Adipose tissue (tissue), 3 donors: ENCODE results near the gene ZNF415. TPM values are rescaled to one million over a fixed set of nuclear protein-coding genes. Genes with fewer than 3 reads are reported as not detected.
"Not testable (repeated sequence)": the region's sequence is repeated elsewhere in the genome, so short reads cannot be mapped to it uniquely, and the experiment has no call there.

ENCODE experiments used
- H3K27ac ChIP-seq: one replicate; pipeline ENCODE4 v1.5.1; 2013; ENCODE audit warnings: low read depth, low read length
- WGBS, 3 donors: extraction: QIAGEN DNeasy Blood & Tissue Kit; methylation state at CpG; one replicate each; pipeline ENCODE4 v1.1.7; 2013; 5-methylcytosine and 5-hydroxymethylcytosine counted together
- polyA plus RNA-seq, 3 donors: library from polyadenylated mRNA; stranded (reverse); fragments of 200-250 nt; gene quantifications; one replicate each; pipeline ENCODE4 v1.2.3, GENCODE V29; 2013
- donor health status: healthy with polysubstance abuse.
- donor health status: Bipolar disorder and iron deficiency.
- donor health status: healthy.

The ZNF415 gene
- polyA plus RNA-seq, 3 donors: 4.0 to 5.3 (median 5.1) TPM

- H3K27ac ChIP-seq: no peak overlapping the region
- WGBS, 3 donors: 93 to 97% (median 97%) methylated on average over 5 of the region's 5 CpGs
Observed at GRCh38 chr19:53109527-53109926, 23.2 kb downstream of the ZNF415 start.

GRCh38 chr19:53103234-53104203 lies 29.2 kb downstream of the ZNF415 start, which contains the start of gene ZNF160:
TSS of gene ZNF160 (minus strand) at chr19:53103422. CDS start at chr19:53086276, 17,146 bp downstream.
- 1 to 3% (median 1%) methylated on average over 57 to 67 of the region's 67 CpGs for WGBS, 3 donors
- H3K27ac ChIP-seq: no peak within 1 kb of the TSS

DNA sequence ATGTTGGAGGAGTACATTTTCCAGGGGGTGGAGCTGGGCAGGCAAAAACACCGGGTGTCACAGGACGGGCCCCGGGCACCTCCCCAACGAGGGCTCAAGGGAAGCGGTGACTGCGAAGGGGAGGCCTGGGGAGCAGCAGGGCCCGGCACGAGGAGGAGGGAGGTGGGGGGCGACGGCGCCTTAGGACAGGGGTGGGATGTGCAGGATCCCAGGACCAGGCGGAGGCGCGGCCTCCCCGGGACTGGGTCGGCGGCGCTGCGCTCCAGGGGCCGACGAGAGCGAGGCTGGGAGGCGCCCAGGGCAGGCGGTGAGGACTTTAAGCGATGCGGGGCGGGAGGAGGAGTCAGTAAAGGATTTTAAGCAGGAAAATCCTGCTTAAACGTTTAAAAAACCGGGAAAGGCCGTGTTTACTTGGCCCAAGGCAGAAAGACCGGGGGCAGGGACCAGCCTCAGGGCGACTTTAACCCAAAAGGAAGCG lies 29.9 kb downstream of the ZNF415 start:
- H3K27ac ChIP-seq: no peak overlapping the region
- 0 to 1% (median 0%) methylated on average over 33 of the region's 33 CpGs for WGBS, 3 donors

GRCh38 chr19:53102206-53102755 lies 30.4 kb downstream of the ZNF415 start:
- WGBS, 3 donors: 27 to 49% (median 45%) methylated on average over 10 of the region's 10 CpGs
- H3K27ac ChIP-seq: no peak overlapping the region

GRCh38 chr19:53101518-53101917 lies 31.2 kb downstream of the ZNF415 start:
- H3K27ac ChIP-seq: no peak overlapping the region
- WGBS, 3 donors: 13 to 28% (median 20%) methylated on average over 1 of the region's 1 CpG

GRCh38 chr19:53098570-53098969 lies 34.1 kb downstream of the ZNF415 start:
- WGBS, 3 donors: 92 to 96% (median 93%) methylated on average over 13 to 14 of the region's 14 CpGs

DNA sequence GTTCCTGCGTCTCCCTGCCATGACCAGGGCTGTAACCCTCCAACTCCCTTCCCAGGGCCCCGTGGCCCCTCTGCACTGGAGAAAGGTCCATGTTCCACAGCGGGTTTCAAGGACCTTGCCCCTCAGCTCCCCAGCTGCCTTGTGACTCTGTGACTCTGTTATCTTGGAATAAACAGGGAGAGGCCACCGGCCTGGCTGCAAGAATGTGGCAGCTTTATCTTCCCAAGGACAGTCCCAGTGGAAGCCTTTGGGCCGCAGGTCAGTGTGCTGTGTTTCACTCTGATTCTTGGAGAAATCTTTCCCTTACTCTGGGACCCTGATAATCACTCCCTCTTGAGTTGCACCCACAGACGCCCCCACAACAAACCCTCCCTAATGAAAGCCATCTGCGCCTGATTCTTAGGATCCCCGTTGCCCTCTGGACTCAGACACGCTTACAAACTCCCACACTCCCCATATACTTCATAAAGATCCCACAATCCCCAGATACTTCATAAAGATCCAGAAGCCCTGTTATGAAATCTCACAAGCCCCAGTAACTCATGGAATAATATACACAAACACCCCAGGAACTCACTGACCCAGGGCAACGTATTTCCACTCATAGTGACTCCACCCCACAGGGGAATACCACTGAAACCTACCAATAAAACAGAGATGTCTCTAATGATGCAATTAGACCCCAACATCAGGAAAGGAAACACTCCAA lies 35.6 kb downstream of the ZNF415 start:
- H3K27ac ChIP-seq: not testable (repeated sequence)
- WGBS, 3 donors: 27 to 79% (median 75%) methylated on average over 3 to 4 of the region's 10 CpGs

More at GRCh38 chr19:53098570-53098969, 34.1 kb downstream of the ZNF415 start:
- H3K27ac ChIP-seq: not testable (repeated sequence)

- 29 to 68% (median 57%) methylated on average over 3 to 4 of the region's 6 CpGs for WGBS, 3 donors
- not testable (repeated sequence) for H3K27ac ChIP-seq
Observed at GRCh38 chr19:53096579-53096978, 36.1 kb downstream of the ZNF415 start.

DNA sequence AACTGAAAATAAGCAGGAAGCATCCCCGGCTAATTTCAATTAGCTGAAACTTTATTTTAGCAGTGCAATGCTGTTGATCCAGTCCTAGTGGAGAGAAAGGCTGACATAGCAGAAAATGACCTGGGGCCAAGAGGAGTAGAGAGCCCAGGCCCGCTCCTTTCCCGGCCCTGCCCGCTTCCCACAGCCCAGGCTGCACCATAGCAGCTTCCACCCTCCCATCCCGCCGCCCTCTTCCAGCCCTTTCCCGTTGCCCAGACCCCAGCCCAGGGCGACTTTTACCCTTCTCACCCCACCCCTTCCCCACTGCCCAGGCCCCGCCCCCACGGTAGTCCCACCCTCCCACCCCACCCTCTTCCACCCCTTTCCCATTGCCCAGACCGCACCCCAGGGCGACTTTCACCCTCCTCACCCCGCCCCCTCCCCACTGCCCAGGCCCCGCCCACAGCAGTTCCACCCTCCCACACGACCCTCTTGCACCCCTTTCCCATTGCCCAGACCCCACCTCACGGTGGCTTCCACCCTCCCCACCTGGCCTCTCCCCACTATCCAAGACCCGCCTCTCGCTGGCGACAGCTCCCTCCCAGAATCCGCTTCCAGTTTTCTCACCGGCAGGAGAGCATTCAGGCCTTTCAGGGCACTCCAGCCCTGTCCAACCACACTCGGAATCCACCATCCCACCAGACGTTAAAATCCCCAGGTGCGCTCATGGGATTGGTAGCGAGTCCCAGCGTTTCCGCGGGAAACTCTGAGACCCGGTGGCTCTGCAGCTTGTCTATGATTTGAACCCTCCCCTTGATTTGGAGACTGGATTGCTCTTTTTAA lies 37.7 kb downstream of the ZNF415 start:
- H3K27ac ChIP-seq: no peak overlapping the region
- 69 to 76% (median 73%) methylated on average over 28 to 29 of the region's 29 CpGs for WGBS, 3 donors

DNA sequence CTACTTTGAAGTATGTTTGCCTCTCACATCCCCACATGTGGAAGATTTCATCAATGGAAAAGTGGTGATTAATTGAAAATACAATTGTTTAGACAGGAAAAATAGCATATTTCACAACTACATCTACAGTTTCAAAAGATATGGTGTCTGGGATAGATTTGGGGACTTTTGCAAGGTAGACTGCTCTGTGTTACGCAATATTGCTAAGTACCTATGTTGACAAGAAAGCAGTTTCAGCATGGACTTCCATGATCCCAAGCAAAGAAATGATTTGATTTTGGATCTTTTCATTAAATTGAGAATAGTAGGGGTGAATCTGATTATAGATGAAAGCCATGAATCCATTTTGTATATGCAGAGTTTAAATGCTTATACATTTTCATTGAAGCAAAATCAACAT lies 40.0 kb downstream of the ZNF415 start:
- WGBS, 3 donors: 0 to 98% (median 56%) methylated on average over 1 of the region's 1 CpG
- H3K27ac ChIP-seq: no peak overlapping the region

DNA sequence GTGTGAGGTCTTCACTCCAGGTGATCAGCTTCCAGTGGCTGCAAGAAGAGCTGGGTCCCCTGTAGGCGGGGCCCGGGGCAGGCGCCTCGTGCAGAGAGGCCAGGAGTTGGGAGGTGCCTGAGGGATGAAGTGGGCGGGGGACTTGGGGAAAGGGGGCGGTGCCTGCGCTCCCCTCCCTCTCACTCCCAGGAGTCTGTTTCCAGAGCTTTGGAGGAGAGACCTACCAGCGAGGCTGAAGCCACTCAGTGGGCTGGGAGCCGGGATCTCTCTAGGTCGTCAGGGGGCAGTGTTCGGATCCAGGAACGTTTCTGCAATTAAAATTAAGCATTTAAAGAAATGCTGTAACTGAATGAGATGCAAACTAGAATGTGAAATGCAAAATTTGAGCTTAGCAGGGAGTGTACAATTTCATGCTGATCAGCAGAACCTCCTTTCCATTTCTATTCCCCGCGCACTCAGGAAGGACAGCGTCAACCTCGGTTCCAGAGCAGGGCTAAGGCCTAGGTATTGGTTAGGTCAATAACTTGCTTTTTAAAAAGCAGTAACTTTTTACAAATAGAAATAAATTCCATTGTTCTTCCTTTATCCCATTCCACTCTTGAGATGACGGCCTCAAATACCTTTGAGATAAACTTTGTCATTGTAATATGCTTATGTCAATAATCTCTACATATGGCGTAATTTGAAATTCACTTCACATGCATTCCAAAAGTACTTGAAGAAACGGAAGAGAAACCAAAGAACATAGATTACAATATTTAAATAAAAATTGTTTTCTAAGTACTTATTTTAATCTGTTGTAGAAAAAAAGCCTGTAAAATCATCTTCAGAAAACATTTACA lies 41.1 kb downstream of the ZNF415 start:
- 89 to 92% (median 90%) methylated on average over 19 of the region's 19 CpGs for WGBS, 3 donors
- no peak overlapping the region for H3K27ac ChIP-seq

DNA sequence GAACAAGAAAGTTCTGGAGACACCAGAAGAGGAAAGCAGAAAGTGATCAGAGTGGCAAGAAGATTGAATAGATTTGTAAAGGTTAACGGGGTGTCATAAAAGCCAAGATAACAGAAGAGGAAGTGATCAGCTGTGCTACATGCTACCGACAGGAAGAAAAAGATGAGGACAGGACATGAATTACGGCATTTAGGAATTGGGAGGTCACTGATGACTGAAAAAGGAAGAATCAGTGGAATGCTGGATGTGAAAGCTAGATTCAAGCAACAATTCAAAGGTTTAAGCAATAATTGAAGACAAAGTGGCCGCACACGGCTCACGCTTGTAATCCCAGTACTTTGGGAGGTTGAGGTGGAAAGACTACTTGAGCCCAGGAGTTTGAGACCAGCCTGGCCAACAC lies 44.6 kb downstream of the ZNF415 start:
- 69 to 81% (median 73%) methylated on average over 6 of the region's 6 CpGs for WGBS, 3 donors
- H3K27ac ChIP-seq: no peak overlapping the region

GRCh38 chr19:53086949-53087348 lies 45.8 kb downstream of the ZNF415 start:
- 34 to 53% (median 40%) methylated on average over 5 of the region's 5 CpGs for WGBS, 3 donors
- no peak overlapping the region for H3K27ac ChIP-seq

GRCh38 chr19:53085496-53085895 lies 47.2 kb downstream of the ZNF415 start:
- 90 to 95% (median 94%) methylated on average over 7 of the region's 7 CpGs for WGBS, 3 donors
- no peak overlapping the region for H3K27ac ChIP-seq

DNA sequence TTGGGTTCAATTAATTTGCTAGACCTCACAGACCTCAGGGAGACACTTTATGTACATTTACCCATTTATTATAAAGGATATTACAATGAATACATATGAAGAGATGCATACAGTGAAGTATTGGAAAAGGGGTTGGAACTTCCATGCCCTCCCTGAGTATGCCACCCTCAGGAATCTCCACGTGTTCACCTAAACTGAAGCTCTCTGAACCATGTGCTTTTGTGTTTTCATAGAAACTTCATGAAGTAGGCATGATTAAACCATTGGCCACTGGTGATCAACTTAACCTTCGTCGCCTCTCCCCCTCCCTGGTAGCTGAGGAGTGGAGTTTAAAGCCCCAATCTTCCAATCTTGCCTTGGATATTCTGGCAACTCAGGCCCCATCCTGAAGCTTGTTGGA lies 49.8 kb downstream of the ZNF415 start:
- WGBS, 3 donors: 95 to 98% (median 96%) methylated on average over 3 of the region's 3 CpGs
- no peak overlapping the region for H3K27ac ChIP-seq

- H3K27ac ChIP-seq: no peak overlapping the region
- 66 to 78% (median 75%) methylated on average over 8 of the region's 8 CpGs for WGBS, 3 donors
Observed at GRCh38 chr19:53079313-53079924, 53.3 kb downstream of the ZNF415 start.

GRCh38 chr19:53078668-53079067 lies 54.0 kb downstream of the ZNF415 start:
- no peak overlapping the region for H3K27ac ChIP-seq
- 82 to 93% (median 84%) methylated on average over 1 of the region's 1 CpG for WGBS, 3 donors
